CD4-positive, alpha-beta T cell (primary cell): ENCODE data around the gene SNU13. TPM values are rescaled to one million over a fixed set of nuclear protein-coding genes. Genes with fewer than 3 reads are reported as not detected.

Experiments used
- ATAC-seq: fragments of 200-7000 bp; cut with Tn5 transposase; one replicate; pipeline ENCODE4 v1.10.0; 2022; ENCODE audit warnings: mild to moderate bottlenecking; ENCODE audit not compliant: poor library complexity
- CTCF ChIA-PET: fragments of 350-600 bp; sonication (Branson Sonifier 250); formaldehyde crosslinking; loops from one replicate; lab custom pipeline; 2021; ENCODE audit warnings: antibody characterized with exemption, inconsistent platforms; lab: Charles Lee
- POLR2A ChIA-PET: fragments of 350-600 bp; sonication (Branson Sonifier 250); formaldehyde crosslinking; loops from one replicate; lab custom pipeline; 2021; ENCODE audit warnings: antibody characterized with exemption, inconsistent platforms; lab: Charles Lee
- DNase-seq, 14 experiments: peaks; one replicate each; pipeline ENCODE4 v3.0.0-alpha.2; 2013 to 2020; ENCODE audit warnings: mixed read lengths in 2 of 14
- H3K27ac ChIP-seq, 2 donors: one replicate each; pipeline versions ENCODE4 v1.5.1 to v1.7.0; 2013; ENCODE audit warnings: low read length in 2 of 2, low read depth in 1 of 2, mild to moderate bottlenecking in 1 of 2
- H3K27me3 ChIP-seq, 2 experiments: 1 replicate in 1 of 2; 2 replicates in 1 of 2; pipeline versions ENCODE4 v1.6.1 to v1.7.0; 2013; ENCODE audit warnings: low read length in 2 of 2, control low read depth in 1 of 2, mild to moderate bottlenecking in 1 of 2, moderate library complexity in 1 of 2; ENCODE audit not compliant: insufficient read depth in 2 of 2, control insufficient read depth in 1 of 2
- H3K36me3 ChIP-seq: one replicate; pipeline ENCODE4 v1.6.1; 2013; ENCODE audit warnings: low read length, control low read depth; ENCODE audit not compliant: insufficient read depth
- H3K4me1 ChIP-seq: one replicate; pipeline ENCODE4 v1.6.1; 2013; ENCODE audit warnings: low read length, control low read depth; ENCODE audit not compliant: insufficient read depth
- H3K4me3 ChIP-seq: one replicate; pipeline ENCODE4 v1.5.1; 2013; ENCODE audit warnings: mild to moderate bottlenecking, low read length, moderate library complexity
- H3K9me3 ChIP-seq, 2 experiments: 1 replicate in 1 of 2; 2 replicates in 1 of 2; pipeline versions ENCODE4 v1.6.1 to v1.7.0; 2013; ENCODE audit warnings: low read length in 2 of 2, mild to moderate bottlenecking in 2 of 2, control low read depth in 1 of 2, moderate library complexity in 1 of 2; ENCODE audit not compliant: control insufficient read depth in 1 of 2, insufficient read depth in 1 of 2
- H3K27ac Mint-ChIP-seq: one replicate; pipeline ENCODE4 v1.8.0; 2020; ENCODE audit warnings: mixed read lengths
- H3K27me3 Mint-ChIP-seq: one replicate; pipeline ENCODE4 v1.8.0; 2021; ENCODE audit warnings: mixed read lengths
- H3K36me3 Mint-ChIP-seq: one replicate; pipeline ENCODE4 v1.8.0; 2021; ENCODE audit warnings: low read depth, mixed read lengths
- H3K4me1 Mint-ChIP-seq: one replicate; pipeline ENCODE4 v1.8.0; 2021; ENCODE audit warnings: low read depth, mixed read lengths
- H3K4me3 Mint-ChIP-seq: one replicate; pipeline ENCODE4 v1.8.0; 2020; ENCODE audit warnings: mild to moderate bottlenecking, mixed read lengths
- H3K9me3 Mint-ChIP-seq: one replicate; pipeline ENCODE4 v1.8.0; 2020; ENCODE audit warnings: mixed read lengths
- intact Hi-C, 2 experiments: fragments of 100-400 bp; cut with DNase I in 1 of 2; cut with micrococcal nuclease in 1 of 2; formaldehyde crosslinking; loops; one replicate each; pipeline versions ENCODE4 v1.15.1 to v1.9.0; 2023 to 2025; cut with DNase I, micrococcal nuclease
- total RNA-seq, 174 experiments: library from RNA in 2 of 174; stranded (reverse) in 2 of 174; gene quantifications; one replicate each; pipeline ENCODE4 v1.2.3 and lab custom pipeline; 2021 to 2026
- TF ChIP-seq, protein P1 (sequence below): fragments of 200-600 bp; IDR thresholded peaks from one replicate; pipeline ENCODE4 v1.8.0; 2022; ENCODE audit warnings: antibody characterized with exemption, mild to moderate bottlenecking

Gene SNU13
- total RNA-seq, 2 experiments from 2014 or later: 134 to 140 TPM

DNA sequence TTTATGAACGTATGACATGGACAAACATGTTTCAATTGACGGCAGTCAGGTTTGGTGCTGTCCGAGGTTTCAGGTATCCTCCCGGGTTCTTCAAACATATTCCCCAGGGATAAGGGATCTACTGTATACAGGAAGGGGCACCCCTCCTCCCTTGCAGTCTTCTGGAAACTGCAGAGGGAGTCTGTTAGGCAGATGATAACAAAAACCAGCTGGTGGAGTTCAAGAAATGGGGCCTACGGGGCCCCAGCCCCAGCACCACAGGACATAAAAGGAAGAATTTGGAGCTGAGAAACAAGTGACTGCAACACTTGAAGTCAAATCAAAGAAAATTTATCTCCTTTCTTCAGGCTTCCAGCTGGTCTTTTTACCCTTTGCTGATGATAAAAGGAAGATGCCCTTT lies 32.1 kb downstream of the SNU13 start:
- Histone ChIP-seq H3K27ac (no peak overlapping the region), H3K36me3 (peaks cover 98% of the 10 kb centered on the region), H3K9me3 (no peaks in the 10 kb centered on the region), H3K4me3 (no peak overlapping the region), H3K27me3 (no peaks in the 10 kb centered on the region), H3K4me1 (no peaks in the 10 kb centered on the region)
- ATAC-seq (no peak), DNase-seq (no peak)
- TF ChIP-seq, protein P1, sequence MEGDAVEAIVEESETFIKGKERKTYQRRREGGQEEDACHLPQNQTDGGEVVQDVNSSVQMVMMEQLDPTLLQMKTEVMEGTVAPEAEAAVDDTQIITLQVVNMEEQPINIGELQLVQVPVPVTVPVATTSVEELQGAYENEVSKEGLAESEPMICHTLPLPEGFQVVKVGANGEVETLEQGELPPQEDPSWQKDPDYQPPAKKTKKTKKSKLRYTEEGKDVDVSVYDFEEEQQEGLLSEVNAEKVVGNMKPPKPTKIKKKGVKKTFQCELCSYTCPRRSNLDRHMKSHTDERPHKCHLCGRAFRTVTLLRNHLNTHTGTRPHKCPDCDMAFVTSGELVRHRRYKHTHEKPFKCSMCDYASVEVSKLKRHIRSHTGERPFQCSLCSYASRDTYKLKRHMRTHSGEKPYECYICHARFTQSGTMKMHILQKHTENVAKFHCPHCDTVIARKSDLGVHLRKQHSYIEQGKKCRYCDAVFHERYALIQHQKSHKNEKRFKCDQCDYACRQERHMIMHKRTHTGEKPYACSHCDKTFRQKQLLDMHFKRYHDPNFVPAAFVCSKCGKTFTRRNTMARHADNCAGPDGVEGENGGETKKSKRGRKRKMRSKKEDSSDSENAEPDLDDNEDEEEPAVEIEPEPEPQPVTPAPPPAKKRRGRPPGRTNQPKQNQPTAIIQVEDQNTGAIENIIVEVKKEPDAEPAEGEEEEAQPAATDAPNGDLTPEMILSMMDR: no peak
- no peak overlapping the region for H3K4me3 Mint-ChIP-seq
- H3K4me1 Mint-ChIP-seq: no peaks in the 10 kb centered on the region
- H3K36me3 Mint-ChIP-seq: peaks cover 95% of the 10 kb centered on the region
- H3K9me3 Mint-ChIP-seq: no peaks in the 10 kb centered on the region
- H3K27me3 Mint-ChIP-seq: no peaks in the 10 kb centered on the region
- CTCF ChIA-PET: no interaction called here
- intact Hi-C loops: no loop called here
- no peak overlapping the region for H3K27ac Mint-ChIP-seq
- POLR2A ChIA-PET: interaction anchor here (1.1 kb wide), 1 partner anchor 33 kb away, joined by 3 read pairs; no protein-coding TSS in a partner anchor

DNA sequence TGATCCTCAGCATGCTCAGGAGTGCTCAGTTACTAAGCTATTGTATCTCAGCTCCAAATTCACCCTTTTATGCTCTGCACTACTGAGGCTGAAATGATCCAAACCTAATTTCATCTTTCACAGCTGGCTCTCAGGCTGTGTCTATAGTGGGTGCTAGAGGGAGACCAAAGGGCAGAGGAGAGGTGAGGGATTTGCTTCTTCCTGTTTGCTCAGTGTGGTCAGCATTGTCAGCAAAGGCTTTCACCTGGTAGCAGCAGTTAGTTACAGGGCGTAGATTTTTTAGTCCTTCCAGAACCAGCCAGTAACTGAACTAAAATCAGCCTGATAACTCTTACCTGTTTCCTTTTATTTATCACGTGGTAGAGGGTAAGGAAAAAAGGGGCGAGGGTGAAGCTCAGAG lies 34.3 kb downstream of the SNU13 start:
- Histone ChIP-seq H3K4me3 (no peak overlapping the region), H3K27me3 (no peaks in the 10 kb centered on the region), H3K27ac (no peak overlapping the region), H3K36me3 (peaks cover 98% of the 10 kb centered on the region), H3K4me1 (no peaks in the 10 kb centered on the region), H3K9me3 (no peaks in the 10 kb centered on the region)
- TF ChIP-seq, protein P1: no peak
- Mint-ChIP-seq H3K9me3 (no peaks in the 10 kb centered on the region), H3K36me3 (peaks cover 92% of the 10 kb centered on the region), H3K27ac (no peak overlapping the region), H3K27me3 (no peaks in the 10 kb centered on the region), H3K4me1 (no peaks in the 10 kb centered on the region), H3K4me3 (no peak overlapping the region)
- DNase-seq (no peak), ATAC-seq (no peak)
- intact Hi-C loops: no loop called here
- ChIA-PET POLR2A (no interaction called here), CTCF (interaction anchor here (1.0 to 2.5 kb wide), 2 partner anchors 12 to 30 kb away, joined by 3 to 6 read pairs; no protein-coding TSS in a partner anchor)

DNA sequence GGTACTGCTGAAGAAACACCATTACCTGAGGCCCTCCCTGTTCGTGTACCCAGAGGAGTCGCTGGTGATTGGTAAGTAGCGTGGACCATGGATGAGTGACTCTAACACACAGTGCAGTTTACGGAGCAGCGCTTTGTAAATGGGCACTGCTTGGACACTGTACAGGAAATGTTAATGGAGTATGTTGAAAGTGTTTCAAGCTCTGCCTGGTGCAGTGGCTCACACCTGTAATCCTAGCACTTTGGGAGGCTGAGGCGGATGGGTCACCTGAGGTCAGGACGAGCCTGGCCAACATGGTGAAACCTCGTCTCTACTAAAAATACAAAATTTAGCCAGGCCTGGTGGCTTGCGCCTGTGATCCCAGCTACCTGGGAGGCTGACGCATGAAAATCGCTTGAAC lies 37.8 kb downstream of the SNU13 start:
- DNase-seq (no peak), ATAC-seq (no peak)
- no peaks in the 10 kb centered on the region for H3K9me3 Mint-ChIP-seq
- H3K4me1 ChIP-seq: no peaks in the 10 kb centered on the region
- no peaks in the 10 kb centered on the region for H3K9me3 ChIP-seq
- POLR2A ChIA-PET: interaction anchor here (1.7 kb wide), 1 partner anchor 9 kb away, joined by 3 read pairs; no protein-coding TSS in a partner anchor
- H3K4me3 ChIP-seq: no peak overlapping the region
- TF ChIP-seq, protein P1: no peak
- H3K27ac Mint-ChIP-seq: no peak overlapping the region
- H3K27me3 ChIP-seq: no peaks in the 10 kb centered on the region
- no peak overlapping the region for H3K4me3 Mint-ChIP-seq
- peaks cover 6% of the 10 kb centered on the region for H3K4me1 Mint-ChIP-seq
- H3K27ac ChIP-seq: no peak overlapping the region
- peaks cover 89% of the 10 kb centered on the region for H3K36me3 Mint-ChIP-seq
- CTCF ChIA-PET: interaction anchor here (1.2 kb wide), 1 partner anchor 16 kb away, joined by 3 read pairs; no protein-coding TSS in a partner anchor
- H3K27me3 Mint-ChIP-seq: no peaks in the 10 kb centered on the region
- intact Hi-C loops: no loop called here
- H3K36me3 ChIP-seq: peaks cover 92% of the 10 kb centered on the region
